GM10248 (cell line): ENCODE measurements around the gene CEP72.

Experiments used
- CTCF ChIA-PET: fragments of 300-600 bp; sonication (Branson Sonifier 250); formaldehyde crosslinking; extraction: SDS; loops from one replicate; lab custom pipeline; 2021; ENCODE audit warnings: antibody characterized with exemption; lab: Yijun Ruan, JAX
- POLR2A ChIA-PET: fragments of 350-650 bp; sonication (Branson Sonifier 250); formaldehyde crosslinking; extraction: SDS; loops from one replicate; lab custom pipeline; 2020; ENCODE audit warnings: antibody characterized with exemption; lab: Yijun Ruan, JAX
- DNase-seq: peaks from one replicate; pipeline ENCODE4 v3.0.0; 2012; ENCODE audit errors: extremely low spot score
- CTCF ChIP-seq: IDR thresholded peaks from 2 replicates; pipeline ENCODE4 v1.5.1; 2012; ENCODE audit warnings: mild to moderate bottlenecking, low read depth; ENCODE audit errors: extremely low read depth, missing control alignments, control extremely low read depth

Gene CEP72

DNA sequence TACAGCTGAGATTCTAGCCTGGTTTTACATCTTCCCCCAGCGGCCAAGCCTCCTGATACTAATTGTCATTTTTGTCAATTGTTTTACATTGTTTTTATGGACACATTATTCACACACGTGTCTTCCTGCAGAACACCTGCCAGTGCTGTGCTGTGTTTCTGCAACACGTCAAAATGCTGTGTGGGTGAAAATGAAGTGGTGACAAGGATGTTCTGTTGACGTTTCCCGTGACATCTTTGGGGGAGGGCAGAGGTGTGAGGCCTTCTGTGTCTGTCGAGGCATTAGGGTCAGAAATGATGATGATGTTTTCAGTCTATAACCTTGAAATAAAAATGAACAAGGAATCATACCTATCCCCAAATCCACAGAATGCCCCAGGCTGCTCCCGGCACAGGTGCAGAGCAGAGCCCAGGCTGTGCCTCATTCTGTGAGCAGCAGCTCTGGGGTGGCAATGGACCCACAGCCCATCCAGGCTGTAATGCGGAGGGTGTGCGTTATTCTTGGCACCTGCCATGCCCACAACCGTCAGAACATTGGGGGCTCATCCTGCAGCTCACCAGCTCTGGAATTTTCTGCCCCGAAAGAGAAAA, 23.6 kb upstream of the CEP72 start:
- no peak for DNase-seq
- POLR2A ChIA-PET = interaction anchor here (0.7 kb wide), 1 partner anchor 35 kb away, joined by 3 read pairs; no protein-coding TSS in a partner anchor
- no peak for TF ChIP-seq CTCF
- CTCF ChIA-PET = no interaction called here

DNA sequence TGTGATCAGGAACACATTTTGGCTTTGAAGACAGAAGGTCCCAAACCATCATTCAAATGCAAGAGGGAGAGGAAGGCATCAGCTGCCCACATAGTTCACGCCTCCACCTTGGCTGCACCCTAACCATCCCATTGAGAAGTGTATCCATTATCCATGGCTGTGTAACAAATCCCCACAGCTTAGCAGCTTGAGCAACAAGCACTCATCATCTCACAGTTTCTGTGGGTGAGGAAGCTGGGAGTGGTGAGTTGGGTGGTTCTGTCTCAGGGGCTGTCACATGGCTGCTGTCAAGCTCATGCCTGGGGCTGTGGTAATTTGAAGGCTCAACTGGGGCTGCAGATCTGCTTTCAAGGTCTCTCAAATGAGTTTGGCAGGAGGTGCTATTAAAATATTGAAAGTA, 23.0 kb upstream of the CEP72 start:
- CTCF ChIA-PET = no interaction called here
- no peak for TF ChIP-seq CTCF
- DNase-seq = no peak
- POLR2A ChIA-PET = no interaction called here

GRCh38 chr5:589588-589987, 22.6 kb upstream of the CEP72 start:
- no peak for TF ChIP-seq CTCF
- ChIA-PET CTCF (interaction anchor here (1.5 kb wide), 1 partner anchor 10 kb away, joined by 4 read pairs; no protein-coding TSS in a partner anchor), POLR2A (no interaction called here)
- DNase-seq = no peak

- TF ChIP-seq CTCF = no peak
- POLR2A ChIA-PET = no interaction called here
- no peak for DNase-seq
- CTCF ChIA-PET = interaction anchor here (1.5 kb wide), 1 partner anchor 11 kb away, joined by 4 read pairs; no protein-coding TSS in a partner anchor
Observed at GRCh38 chr5:590346-590745, 21.8 kb upstream of the CEP72 start.

DNA sequence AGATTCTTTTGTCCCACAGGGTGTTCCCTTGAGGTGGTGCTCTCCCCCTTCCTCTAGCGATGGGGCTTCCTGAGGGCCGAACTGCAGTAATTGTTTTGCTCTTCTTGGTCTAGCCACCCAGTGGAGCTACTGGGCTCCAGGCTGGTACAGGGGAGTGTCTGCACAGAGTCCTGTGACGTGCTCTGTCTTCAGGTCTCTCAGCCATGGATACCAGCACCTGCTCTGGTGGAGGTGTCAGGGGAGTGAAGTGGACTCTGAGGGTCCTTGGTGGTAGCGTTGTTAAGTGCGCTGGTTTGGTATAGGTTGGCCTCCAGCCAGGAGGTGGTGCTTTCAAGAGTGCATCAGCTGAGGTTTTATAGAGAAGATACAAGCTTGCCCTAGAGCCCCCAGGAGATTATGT, 20.4 kb upstream of the CEP72 start:
- TF ChIP-seq CTCF = no peak
- CTCF ChIA-PET = no interaction called here
- POLR2A ChIA-PET = no interaction called here
- DNase-seq = no peak

DNA sequence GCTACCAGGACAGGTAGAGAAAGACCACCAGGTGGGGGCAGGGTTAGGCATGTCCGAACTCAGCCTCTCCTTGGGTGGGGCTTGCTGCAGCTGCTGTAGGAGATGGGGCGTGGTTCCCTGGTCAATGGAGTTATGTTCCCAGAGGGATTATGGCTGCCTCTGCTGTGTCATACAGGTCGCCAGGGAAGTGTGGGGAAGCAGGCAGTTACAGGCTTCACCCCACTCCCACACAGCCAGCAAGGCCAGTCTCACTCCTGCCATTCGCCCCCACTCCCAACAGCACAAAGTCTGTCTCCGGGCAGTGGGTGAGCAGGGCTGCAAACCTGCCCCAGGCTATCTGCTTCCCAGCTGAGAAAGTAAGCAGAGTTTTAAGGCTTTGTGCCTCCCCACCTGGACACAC, 20.0 kb upstream of the CEP72 start:
- no peak for DNase-seq
- no peak for TF ChIP-seq CTCF
- CTCF ChIA-PET = no interaction called here
- POLR2A ChIA-PET = no interaction called here
